Inferior parietal cortex (tissue), 1 donor: ENCODE results near the gene MEMO1.
"Not testable (repeated sequence)": the region's sequence is repeated elsewhere in the genome, so short reads cannot be mapped to it uniquely, and the experiment has no call there.

ENCODE experiments used
- DNase-seq: peaks from one replicate; pipeline ENCODE4 v3.0.0-alpha.2; 2016; ENCODE audit errors: extremely low spot score

MEMO1 gene

GRCh38 chr2:31998731-31999383 lies 12.0 kb downstream of the MEMO1 start:
- DNase-seq, result no peak

DNA sequence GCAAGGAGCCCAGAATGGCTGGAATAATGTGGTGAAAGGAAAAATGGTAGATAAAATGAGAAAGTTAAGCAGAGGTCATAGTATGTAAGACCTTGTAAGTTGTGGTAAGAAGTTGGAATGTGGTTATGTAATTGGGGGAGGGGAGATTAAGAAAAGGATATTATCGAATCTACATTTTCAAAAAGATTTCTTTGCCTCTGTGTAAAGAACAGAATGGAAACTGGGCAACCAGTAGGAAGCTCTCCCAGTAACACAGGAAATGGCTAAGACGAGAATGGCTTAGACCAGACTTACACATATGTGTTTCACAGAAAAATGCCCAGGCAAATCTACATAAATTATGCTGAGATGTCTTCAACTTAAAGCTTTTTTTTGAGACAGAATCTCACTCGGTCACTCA lies 13.2 kb downstream of the MEMO1 start:
- no peak for DNase-seq

DNA sequence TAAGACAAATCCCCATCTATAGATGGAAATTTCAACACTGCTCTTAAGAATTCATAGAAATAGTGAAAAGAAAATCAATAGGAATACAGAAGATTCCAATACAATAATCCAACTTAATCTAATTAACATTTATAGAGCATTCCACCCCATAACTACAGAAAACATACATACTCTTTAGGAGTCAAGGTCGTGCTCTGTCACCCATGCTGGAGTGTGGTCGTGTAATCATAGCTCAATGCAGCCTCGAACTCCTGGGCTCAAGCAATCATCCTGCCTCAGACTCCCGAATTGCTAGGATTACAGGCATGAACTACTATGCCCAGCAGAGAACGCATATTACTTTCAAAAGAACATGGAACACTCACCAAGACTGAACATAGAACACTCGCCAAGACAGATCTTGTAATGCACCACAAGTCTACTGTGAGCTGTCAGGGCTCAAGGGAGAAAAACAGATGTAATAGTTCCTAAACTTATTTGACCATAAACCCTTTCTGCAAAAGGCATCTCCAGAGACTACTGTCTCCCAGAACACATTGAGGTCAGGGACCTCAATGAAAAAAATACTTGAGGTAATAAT lies 14.1 kb downstream of the MEMO1 start:
- no peak for DNase-seq

GRCh38 chr2:31992934-31993333 lies 17.9 kb downstream of the MEMO1 start:
- DNase-seq, result no peak

- no peak for DNase-seq
These were observed 18.7 kb downstream of the MEMO1 start for GRCh38 chr2:31992025-31992579.

GRCh38 chr2:31989946-31990345 lies 20.9 kb downstream of the MEMO1 start:
- no peak for DNase-seq

GRCh38 chr2:31987454-31988220 lies 23.2 kb downstream of the MEMO1 start:
- no peak for DNase-seq

DNA sequence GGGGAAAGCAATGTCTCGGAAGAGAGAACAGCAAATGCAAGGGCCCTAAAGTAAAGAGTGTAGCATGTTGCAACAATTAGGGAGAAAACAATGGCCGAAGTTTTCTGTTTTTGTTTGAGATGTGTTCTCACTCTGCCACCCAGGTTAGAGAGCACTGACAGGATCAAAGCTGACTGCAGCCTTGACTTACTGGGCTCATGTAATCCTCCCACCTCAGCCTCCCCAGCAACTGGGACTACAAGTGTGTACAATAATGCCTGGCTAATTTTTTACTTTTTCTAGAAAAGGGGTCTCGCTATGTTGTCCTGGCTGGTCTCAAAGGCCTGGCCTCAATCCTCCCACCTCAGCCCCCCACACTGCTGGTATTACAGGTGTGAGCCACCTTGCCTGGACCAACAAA lies 23.9 kb downstream of the MEMO1 start:
- DNase-seq, result no peak

GRCh38 chr2:31983762-31984467 lies 26.9 kb downstream of the MEMO1 start:
- no peak for DNase-seq

GRCh38 chr2:31980674-31981356 lies 30.0 kb downstream of the MEMO1 start:
- no peak for DNase-seq

DNA sequence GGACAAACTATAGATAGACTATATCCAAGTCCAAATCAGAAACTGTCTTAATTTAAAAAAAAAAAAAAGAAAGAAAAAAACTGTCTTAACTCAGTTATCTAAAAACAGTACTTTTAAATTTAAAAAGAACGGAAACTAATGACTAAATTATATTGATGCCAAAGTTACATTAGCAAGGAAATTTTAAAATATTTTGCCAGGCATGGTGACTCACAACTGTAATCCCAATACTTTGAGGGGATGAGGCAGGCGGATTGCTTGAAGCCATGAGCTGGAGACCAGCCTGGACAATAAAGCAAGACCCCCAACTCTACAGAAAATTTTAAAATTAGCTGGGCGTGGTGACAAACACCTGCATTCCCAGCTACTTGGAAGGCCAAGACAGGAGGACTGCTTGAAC lies 30.9 kb downstream of the MEMO1 start:
- DNase-seq, result no peak

DNA sequence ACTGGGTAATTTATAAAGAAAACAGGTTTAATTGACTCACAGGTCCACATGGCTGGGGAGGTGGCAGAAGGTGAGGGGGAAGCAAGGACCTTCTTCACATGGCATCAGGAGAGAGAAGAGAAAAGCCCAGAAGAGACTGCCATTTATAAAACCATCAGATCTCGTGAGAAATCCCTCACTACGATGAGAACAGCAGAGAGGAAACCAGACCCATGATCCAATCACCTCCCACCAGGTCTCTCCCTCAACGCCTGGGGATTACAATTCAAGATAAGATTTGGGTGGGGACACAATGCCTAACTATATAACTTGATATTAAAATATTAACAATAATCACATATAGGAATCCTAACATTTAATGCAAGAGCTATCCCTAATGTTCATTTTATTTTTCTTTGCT lies 31.8 kb downstream of the MEMO1 start:
- DNase-seq, result no peak

- no peak for DNase-seq
These were observed 32.4 kb downstream of the MEMO1 start for GRCh38 chr2:31978436-31978835.

DNA sequence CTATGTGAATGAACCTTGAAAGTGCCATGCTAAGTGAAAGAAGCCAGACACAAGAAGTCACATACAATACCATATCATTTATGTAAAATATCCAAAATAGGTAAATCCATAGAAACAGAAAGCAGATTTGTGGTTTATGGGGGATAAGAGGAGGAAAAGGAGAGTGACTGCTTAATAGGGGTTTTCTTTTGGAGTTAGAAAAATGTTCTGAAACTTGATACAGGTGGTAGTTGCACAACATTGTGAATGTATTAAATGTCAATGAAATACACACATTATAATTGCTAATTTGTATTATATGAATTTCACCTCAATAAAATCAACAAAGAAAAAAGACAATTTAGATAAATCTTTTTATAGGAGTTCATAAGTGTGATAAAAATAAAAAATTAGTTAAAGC lies 37.1 kb downstream of the MEMO1 start:
- no peak for DNase-seq

DNA sequence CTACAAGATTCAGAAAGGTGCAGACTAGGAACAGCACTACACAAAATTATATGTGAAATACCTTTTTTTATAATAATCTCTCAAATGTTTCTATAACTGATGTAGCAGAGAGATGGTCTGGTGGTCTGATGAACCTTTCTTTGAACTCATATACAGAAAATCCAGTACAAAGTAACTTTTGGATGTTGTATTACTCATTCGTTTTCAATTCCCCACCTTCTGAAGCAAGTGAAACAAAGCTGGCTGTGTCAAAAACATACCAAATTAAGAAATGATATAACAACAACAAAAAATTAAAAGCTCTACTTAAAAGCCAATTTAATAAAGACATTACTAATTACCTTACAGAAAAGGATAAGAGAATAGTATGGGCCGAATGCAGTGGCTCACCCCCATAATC lies 38.7 kb downstream of the MEMO1 start:
- no peak for DNase-seq

- DNase-seq, result no peak
These were observed 41.6 kb downstream of the MEMO1 start for GRCh38 chr2:31969178-31969577.

DNA sequence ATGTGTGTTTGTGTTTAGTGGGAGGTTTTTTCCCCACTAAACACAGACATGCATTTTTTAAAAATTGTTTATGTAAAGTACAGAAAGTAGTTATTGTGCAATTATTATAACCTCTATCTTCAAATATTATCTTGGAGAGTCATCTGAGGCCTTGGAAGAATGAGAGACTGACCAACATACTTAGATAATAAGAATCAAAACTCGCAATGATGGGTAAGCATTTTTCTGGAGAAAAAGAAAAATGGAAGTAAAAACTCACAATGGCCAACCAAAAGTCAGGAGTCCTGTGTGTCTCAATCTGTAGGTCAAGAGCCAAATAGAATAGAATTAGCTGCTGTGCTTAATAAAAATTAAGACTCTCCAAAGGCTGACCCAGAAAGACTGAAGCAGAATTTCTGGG lies 43.0 kb downstream of the MEMO1 start:
- no peak for DNase-seq

- not testable (repeated sequence) for DNase-seq
These were observed 44.4 kb downstream of the MEMO1 start for GRCh38 chr2:31966402-31966801.

- DNase-seq, result no peak
These were observed 45.7 kb downstream of the MEMO1 start for GRCh38 chr2:31965094-31965493.

DNA sequence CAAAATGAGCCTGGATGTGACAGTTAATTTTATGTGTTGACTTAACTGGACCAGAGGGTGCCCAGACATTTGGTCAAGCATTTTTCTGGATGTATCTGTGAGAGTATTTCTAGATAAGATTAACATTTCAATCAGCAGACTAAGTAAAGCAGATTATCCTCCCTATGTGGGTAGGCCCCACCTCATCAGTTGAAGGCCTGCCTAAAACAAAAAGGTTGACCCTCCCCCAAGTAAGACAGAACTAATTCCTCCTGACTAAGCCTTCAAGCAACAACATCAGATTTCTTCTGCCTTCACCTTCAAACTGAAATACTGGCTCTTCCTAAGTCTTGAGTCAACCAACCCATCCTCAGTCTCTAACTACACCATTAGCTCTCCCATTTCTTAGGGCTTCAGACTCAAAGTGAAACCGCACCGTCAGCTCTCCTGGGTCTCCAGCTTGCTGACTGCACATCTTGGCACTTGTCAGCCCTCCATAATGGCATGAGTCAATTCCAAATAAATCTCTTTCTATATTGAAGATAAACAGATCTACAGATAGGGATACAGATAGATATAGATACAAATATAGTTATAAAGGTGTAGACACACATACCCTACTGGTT lies 47.9 kb downstream of the MEMO1 start:
- DNase-seq, result no peak

GRCh38 chr2:31958140-31958717 lies 52.6 kb downstream of the MEMO1 start:
- no peak for DNase-seq
